Activated CD4-positive, alpha-beta T cell treated with anti-CD3 and anti-CD28 coated beads, Interleukin-2, Interleukin-6, amounts not matched to agents 100 ng/mL and 50 ng/mL, durations not matched to agents 16 hours and 8 hours (primary cell): ENCODE measurements around the gene C20orf141.
"Not testable (repeated sequence)": the region's sequence is repeated elsewhere in the genome, so short reads cannot be mapped to it uniquely, and the experiment has no call there.

Source experiments
- DNase-seq: peaks from one replicate; pipeline ENCODE4 v3.0.0-alpha.2; 2020

Gene C20orf141

GRCh38 chr20:2799688-2800520 lies 14.9 kb upstream of the C20orf141 start:
- no peak for DNase-seq

GRCh38 chr20:2800521-2801285 lies 14.1 kb upstream of the C20orf141 start, which contains the start of gene CPXM1:
Gene CPXM1 (minus strand): TSS chr20:2800627. CDS start chr20:2800572, 55 bp downstream.
- no peak for DNase-seq

GRCh38 chr20:2801286-2801728 lies 13.5 kb upstream of the C20orf141 start:
- no peak for DNase-seq

GRCh38 chr20:2804041-2804828 lies 10.6 kb upstream of the C20orf141 start:
- DNase-seq: no peak

- DNase-seq: no peak
Measured at GRCh38 chr20:2804852-2805688, 9.7 kb upstream of the C20orf141 start.

- no peak for DNase-seq
Measured at GRCh38 chr20:2805689-2806350, 9.0 kb upstream of the C20orf141 start.

GRCh38 chr20:2806351-2806701 lies 8.5 kb upstream of the C20orf141 start:
- no peak for DNase-seq

GRCh38 chr20:2807019-2807418 lies 7.8 kb upstream of the C20orf141 start:
- DNase-seq: no peak

GRCh38 chr20:2807929-2808328 lies 6.9 kb upstream of the C20orf141 start:
- not testable (repeated sequence) for DNase-seq

- no peak for DNase-seq
Measured at GRCh38 chr20:2809690-2810089, 5.1 kb upstream of the C20orf141 start.

- DNase-seq: no peak
Measured at GRCh38 chr20:2812189-2812588, 2.6 kb upstream of the C20orf141 start.

- DNase-seq: no peak
Measured at GRCh38 chr20:2814076-2814475, 711 bp upstream of the C20orf141 start.

- DNase-seq: no peak
Measured at GRCh38 chr20:2815242-2815900, 584 bp downstream of the C20orf141 start.

- DNase-seq: no peak
Measured at GRCh38 chr20:2816030-2816582, 1.3 kb downstream of the C20orf141 start, which contains the start of gene TMEM239. Gene TMEM239 (plus strand): TSS chr20:2816364. CDS start chr20:2816555, 191 bp downstream.

GRCh38 chr20:2816583-2817340 lies 2.0 kb downstream of the C20orf141 start:
- no peak for DNase-seq

- DNase-seq: no peak
Measured at GRCh38 chr20:2817341-2817726, 2.5 kb downstream of the C20orf141 start.

GRCh38 chr20:2817891-2818595 lies 3.3 kb downstream of the C20orf141 start:
- DNase-seq: no peak

- no peak for DNase-seq
Measured at GRCh38 chr20:2820084-2820895, 5.5 kb downstream of the C20orf141 start.
